Lower lobe of right lung (tissue), 2 donors: Measurements from ENCODE around the gene APOD. TPM values are rescaled to one million over a fixed set of nuclear protein-coding genes. Genes with fewer than 3 reads are reported as not detected.

ENCODE experiments used
- ATAC-seq, 2 donors: fragments of 200-7000 bp; cut with Tn5 transposase; one replicate each; pipeline ENCODE4 v1.9.1; 2020 to 2022; ENCODE audit warnings: mild to moderate bottlenecking in 2 of 2, moderate library complexity in 2 of 2
- DNase-seq: peaks from one replicate; pipeline ENCODE4 v3.0.0-alpha.2; 2020
- H3K27ac ChIP-seq: fragments of 200-600 bp; one replicate; pipeline ENCODE4 v1.8.0; 2022
- H3K27me3 ChIP-seq: fragments of 200-600 bp; one replicate; pipeline ENCODE4 v1.8.0; 2022; ENCODE audit warnings: low read depth
- H3K36me3 ChIP-seq: fragments of 200-600 bp; one replicate; pipeline ENCODE4 v1.8.0; 2022; ENCODE audit warnings: mild to moderate bottlenecking
- H3K4me1 ChIP-seq: fragments of 200-600 bp; one replicate; pipeline ENCODE4 v1.8.0; 2022
- H3K4me3 ChIP-seq: fragments of 200-600 bp; one replicate; pipeline ENCODE4 v1.8.0; 2022; ENCODE audit warnings: mild to moderate bottlenecking
- H3K9me3 ChIP-seq: fragments of 200-600 bp; one replicate; pipeline ENCODE4 v1.8.0; 2022
- intact Hi-C: fragments of 100-400 bp; cut with DNase I; formaldehyde crosslinking; loops from one replicate; pipeline ENCODE4 v1.11.0; 2022
- total RNA-seq: library from RNA; stranded (reverse); fragmentation: NEBNext Ultra II Directional; extraction: Animal tissue kit (Norgen Biotek cat#: 25700); gene quantifications from one replicate; pipeline ENCODE4 v1.2.1, GENCODE V29; 2021
- TF ChIP-seq, protein P1 (sequence below): fragments of 200-600 bp; IDR thresholded peaks from one replicate; pipeline ENCODE4 v1.8.0; 2022; ENCODE audit warnings: antibody characterized with exemption, mild to moderate bottlenecking
- donor health status: DM: no; HTN: yes; CAD: no; lungs with severe emphysema.

APOD gene
- total RNA-seq, 1 donor from 2014 or later, result 91.6 TPM

GRCh38 chr3:195544634-195545033, 39.1 kb downstream of the APOD start:
- DNase-seq, result no peak
- H3K4me1 ChIP-seq, result peaks cover 48% of the 10 kb centered on the region

DNA sequence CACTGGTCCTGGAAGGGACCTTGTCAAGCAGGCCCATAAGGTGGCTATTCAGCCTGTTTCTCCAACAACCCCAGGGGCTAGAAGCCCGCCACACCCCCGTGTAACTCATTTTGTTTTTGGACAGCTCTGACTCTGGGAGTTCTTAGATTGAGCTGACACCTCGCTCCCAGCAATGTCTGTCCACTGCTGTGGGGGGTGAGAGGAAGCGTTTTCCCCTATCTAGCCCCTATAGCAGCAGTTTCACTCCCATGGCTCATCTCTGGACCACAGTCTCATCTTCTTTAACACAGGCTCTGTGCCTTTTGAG, 39.6 kb downstream of the APOD start:
- peak overlapping the region; percentile 88 for H3K4me3 ChIP-seq
- TF ChIP-seq, protein P1, sequence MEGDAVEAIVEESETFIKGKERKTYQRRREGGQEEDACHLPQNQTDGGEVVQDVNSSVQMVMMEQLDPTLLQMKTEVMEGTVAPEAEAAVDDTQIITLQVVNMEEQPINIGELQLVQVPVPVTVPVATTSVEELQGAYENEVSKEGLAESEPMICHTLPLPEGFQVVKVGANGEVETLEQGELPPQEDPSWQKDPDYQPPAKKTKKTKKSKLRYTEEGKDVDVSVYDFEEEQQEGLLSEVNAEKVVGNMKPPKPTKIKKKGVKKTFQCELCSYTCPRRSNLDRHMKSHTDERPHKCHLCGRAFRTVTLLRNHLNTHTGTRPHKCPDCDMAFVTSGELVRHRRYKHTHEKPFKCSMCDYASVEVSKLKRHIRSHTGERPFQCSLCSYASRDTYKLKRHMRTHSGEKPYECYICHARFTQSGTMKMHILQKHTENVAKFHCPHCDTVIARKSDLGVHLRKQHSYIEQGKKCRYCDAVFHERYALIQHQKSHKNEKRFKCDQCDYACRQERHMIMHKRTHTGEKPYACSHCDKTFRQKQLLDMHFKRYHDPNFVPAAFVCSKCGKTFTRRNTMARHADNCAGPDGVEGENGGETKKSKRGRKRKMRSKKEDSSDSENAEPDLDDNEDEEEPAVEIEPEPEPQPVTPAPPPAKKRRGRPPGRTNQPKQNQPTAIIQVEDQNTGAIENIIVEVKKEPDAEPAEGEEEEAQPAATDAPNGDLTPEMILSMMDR, result no peak
- H3K27ac ChIP-seq, result no peak overlapping the region
- DNase-seq (no peak), ATAC-seq (no peak)
- intact Hi-C loops, result no loop called here
- no peaks in the 10 kb centered on the region for H3K9me3 ChIP-seq
- H3K4me1 ChIP-seq, result peaks cover 52% of the 10 kb centered on the region
- H3K27me3 ChIP-seq, result no peaks in the 10 kb centered on the region
- H3K36me3 ChIP-seq, result no peaks in the 10 kb centered on the region

More at GRCh38 chr3:195544634-195545033, 39.1 kb downstream of the APOD start:
- TF ChIP-seq, protein P1, result no peak
- no peak overlapping the region for H3K4me3 ChIP-seq
- ATAC-seq, result no peak
- H3K36me3 ChIP-seq, result no peaks in the 10 kb centered on the region
- intact Hi-C loops, result no loop called here
- no peaks in the 10 kb centered on the region for H3K9me3 ChIP-seq
- H3K27ac ChIP-seq, result no peak overlapping the region
- no peaks in the 10 kb centered on the region for H3K27me3 ChIP-seq

- H3K9me3 ChIP-seq, result no peaks in the 10 kb centered on the region
- TF ChIP-seq, protein P1, result no peak
- H3K27ac ChIP-seq, result peak overlapping the region; percentile 94
- peak; percentile 41 to 42 for ATAC-seq
- no peaks in the 10 kb centered on the region for H3K27me3 ChIP-seq
- intact Hi-C loops, result no loop called here
- H3K4me3 ChIP-seq, result peak overlapping the region; percentile 88
- peaks cover 57% of the 10 kb centered on the region for H3K4me1 ChIP-seq
- peak; percentile 53 for DNase-seq
- no peaks in the 10 kb centered on the region for H3K36me3 ChIP-seq
Observed at GRCh38 chr3:195543500-195544229, 40.1 kb downstream of the APOD start.

GRCh38 chr3:195542698-195543499, 40.8 kb downstream of the APOD start, which contains the start of gene PPP1R2:
PPP1R2 (minus strand) TSS chr3:195543325; CDS start chr3:195543025, 300 bp downstream.
- intact Hi-C loops, result no loop called here
- no peaks in the 10 kb centered on the region for H3K27me3 ChIP-seq
- no peaks in the 10 kb centered on the region for H3K9me3 ChIP-seq
- TF ChIP-seq, protein P1, result no peak
- DNase-seq, result peak; percentile 94
- H3K36me3 ChIP-seq, result no peaks in the 10 kb centered on the region
- peaks cover 65% of the 10 kb centered on the region for H3K4me1 ChIP-seq
- peak; percentile 98 to 99 for ATAC-seq
- peak within 1 kb of the TSS; percentile 94 for H3K27ac ChIP-seq
- peak within 1 kb of the TSS; percentile 88 for H3K4me3 ChIP-seq

- intact Hi-C loops, result no loop called here
- ATAC-seq (no peak), DNase-seq (no peak)
- peak overlapping the region; percentile 88 for H3K4me3 ChIP-seq
- TF ChIP-seq, protein P1, result no peak
- H3K27ac ChIP-seq, result peak overlapping the region; percentile 94
- no peaks in the 10 kb centered on the region for H3K9me3 ChIP-seq
- no peaks in the 10 kb centered on the region for H3K36me3 ChIP-seq
- peaks cover 68% of the 10 kb centered on the region for H3K4me1 ChIP-seq
- H3K27me3 ChIP-seq, result no peaks in the 10 kb centered on the region
Observed at GRCh38 chr3:195542316-195542697, 41.4 kb downstream of the APOD start.
